HG02938 (cell line): Measurements from ENCODE around the gene HS2ST1.
"Not testable (repeated sequence)": the region's sequence is repeated elsewhere in the genome, so short reads cannot be mapped to it uniquely, and the experiment has no call there.

Experiments used
- ATAC-seq: cut with Tn5 transposase; IDR thresholded peaks from one replicate; pipeline ENCODE4 v1.9.1; 2021; ENCODE audit warnings: mild to moderate bottlenecking, moderate library complexity; ENCODE audit not compliant: unreplicated experiment

The HS2ST1 gene

GRCh38 chr1:86924324-86924960, 10.0 kb downstream of the HS2ST1 start:
- ATAC-seq, result no peak

GRCh38 chr1:86925742-86926141, 11.3 kb downstream of the HS2ST1 start:
- no peak for ATAC-seq

DNA sequence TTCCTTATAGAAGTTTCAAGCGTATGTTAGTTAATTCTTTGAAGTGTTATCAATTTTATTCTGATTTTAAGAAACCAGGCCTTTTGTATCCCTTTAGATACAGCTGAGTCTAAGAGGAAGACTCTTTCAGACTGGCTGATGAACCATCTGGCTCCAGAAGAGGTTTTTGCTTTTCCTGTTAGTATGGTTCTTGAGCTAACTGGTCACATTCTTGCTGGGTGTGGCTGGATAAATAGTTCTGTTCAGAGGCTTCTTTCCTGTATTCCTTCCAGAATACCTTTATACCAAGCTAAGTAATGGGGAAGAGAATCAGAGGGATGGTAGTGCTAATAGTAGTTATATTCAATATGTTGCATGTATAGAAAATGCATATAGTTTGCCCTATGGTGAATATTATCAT, 12.4 kb downstream of the HS2ST1 start:
- ATAC-seq, result no peak

GRCh38 chr1:86928819-86929218, 14.4 kb downstream of the HS2ST1 start:
- no peak for ATAC-seq

GRCh38 chr1:86933051-86933450, 18.6 kb downstream of the HS2ST1 start:
- ATAC-seq, result no peak

DNA sequence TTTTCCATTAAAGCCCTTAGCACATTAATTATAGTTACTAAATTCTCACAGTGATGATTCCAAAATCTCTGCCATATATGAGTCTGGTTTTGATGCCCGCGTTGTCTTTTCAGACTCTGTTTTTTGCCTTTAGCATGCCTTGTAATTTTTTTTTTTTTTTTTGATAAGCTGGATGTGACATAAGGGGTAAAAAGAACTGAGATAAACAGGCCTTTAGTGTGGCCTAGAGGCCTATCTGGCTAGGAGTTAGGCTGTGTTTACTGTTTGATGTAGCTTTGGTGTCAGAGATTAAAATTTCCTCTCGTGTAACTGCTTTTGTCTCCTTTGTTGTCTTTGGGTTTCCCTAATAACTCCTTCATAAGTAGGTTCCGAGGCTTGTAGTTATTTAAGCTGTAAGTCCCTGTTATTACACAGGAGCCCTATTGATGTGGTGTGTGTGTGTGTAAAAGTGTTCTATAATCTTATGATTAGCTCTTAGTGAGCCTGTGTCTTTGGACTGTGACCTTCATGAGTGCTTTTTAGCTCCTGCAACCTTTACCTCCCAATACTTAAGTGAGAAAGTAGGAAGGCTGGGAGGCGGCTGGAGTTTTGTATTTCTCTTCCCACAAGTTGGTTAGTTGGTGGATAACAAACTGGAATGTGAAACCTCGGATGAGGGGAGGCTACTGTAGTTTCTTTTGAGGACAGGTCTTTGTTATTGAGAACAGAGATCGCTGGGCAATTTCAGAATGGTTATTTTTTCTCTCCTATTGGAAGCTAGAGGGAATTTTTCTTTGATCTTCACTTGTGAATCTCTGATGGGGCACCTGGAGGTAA, 19.3 kb downstream of the HS2ST1 start:
- no peak for ATAC-seq

- no peak for ATAC-seq
Measured at GRCh38 chr1:86938450-86938849, 24.0 kb downstream of the HS2ST1 start.

- no peak for ATAC-seq
Measured at GRCh38 chr1:86938855-86939254, 24.4 kb downstream of the HS2ST1 start.

GRCh38 chr1:86939406-86939805, 25.0 kb downstream of the HS2ST1 start:
- no peak for ATAC-seq

DNA sequence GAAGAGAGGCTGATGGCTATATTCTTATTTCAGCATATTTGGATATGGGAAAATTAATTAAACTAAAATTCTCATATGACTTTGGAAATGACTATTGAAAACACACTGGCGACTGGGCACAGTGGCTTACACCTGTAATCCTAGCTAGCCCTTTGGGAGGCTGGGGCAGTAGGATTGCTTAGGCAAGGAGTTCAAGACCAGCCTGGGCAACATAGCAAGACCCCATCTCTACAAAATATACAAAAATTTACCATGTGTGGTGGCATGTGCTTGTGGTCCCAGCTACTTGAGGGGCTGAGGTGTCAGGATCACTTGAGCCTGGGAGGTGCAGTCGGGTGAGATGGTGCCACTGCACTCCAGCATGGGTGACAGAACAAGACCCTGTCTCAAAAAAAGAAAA, 26.2 kb downstream of the HS2ST1 start:
- ATAC-seq, result no peak

GRCh38 chr1:86942042-86942441, 27.6 kb downstream of the HS2ST1 start:
- no peak for ATAC-seq

DNA sequence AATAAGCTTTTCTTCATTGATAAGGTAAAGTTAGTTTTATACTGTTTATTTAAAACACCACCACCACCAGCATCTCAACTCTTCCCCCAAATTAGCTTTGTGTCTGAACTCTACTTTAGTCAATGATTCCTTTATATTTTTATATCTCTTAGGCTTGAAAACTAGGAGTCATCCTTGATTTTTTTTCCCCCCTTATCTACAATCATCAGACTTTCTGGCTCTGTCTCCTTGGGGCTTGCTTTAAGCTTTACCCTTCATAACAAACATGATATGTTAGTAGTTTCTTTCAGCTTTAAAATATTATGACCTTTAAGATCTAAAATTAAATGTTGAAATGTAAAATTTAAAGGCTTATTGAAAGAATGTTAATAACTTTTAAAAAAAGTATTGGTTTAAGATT, 28.3 kb downstream of the HS2ST1 start:
- no peak for ATAC-seq

- no peak for ATAC-seq
Measured at GRCh38 chr1:86948212-86948611, 33.8 kb downstream of the HS2ST1 start.

- ATAC-seq, result no peak
Measured at GRCh38 chr1:86950712-86951419, 36.4 kb downstream of the HS2ST1 start.

DNA sequence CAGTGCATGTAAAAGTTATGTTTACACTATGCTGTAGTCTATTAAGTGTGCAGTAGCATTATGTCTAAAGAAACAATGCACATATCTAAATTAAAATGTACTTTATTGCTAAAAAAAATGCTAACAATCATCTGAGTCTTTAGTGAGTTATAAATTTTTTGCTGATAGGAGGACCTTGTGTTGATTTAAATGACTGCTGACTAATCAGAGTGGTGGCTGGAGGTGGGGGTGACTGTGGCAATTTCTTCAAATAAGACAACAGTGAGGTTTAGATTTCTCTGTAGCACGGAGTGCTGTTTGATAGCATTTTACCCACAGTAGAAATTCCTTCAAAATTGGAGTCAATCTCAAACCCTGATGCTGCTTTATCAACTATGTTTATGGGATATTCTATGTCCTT, 37.0 kb downstream of the HS2ST1 start:
- no peak for ATAC-seq

GRCh38 chr1:86953167-86953566, 38.7 kb downstream of the HS2ST1 start:
- ATAC-seq, result no peak

DNA sequence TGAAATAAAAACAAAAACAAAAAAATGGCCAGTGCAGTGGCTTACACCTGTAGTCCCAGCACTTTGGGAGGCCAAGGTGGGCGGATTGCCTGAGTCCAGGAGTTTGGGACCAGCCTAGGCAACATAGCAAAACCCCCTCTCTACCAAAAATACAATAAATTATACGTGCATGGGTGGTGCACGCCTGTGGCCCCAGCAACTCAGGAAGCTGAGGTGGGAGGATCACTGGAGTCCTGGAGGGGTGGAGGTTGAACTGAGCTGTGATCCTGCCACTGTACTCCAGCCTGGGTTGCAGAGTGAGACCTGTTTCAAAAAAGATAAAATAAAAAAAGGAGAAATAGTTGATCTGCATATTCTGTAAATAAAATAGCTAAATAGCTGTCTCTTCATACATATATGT, 41.2 kb downstream of the HS2ST1 start:
- ATAC-seq, result no peak

- ATAC-seq, result no peak
Measured at GRCh38 chr1:86956221-86956620, 41.8 kb downstream of the HS2ST1 start.

DNA sequence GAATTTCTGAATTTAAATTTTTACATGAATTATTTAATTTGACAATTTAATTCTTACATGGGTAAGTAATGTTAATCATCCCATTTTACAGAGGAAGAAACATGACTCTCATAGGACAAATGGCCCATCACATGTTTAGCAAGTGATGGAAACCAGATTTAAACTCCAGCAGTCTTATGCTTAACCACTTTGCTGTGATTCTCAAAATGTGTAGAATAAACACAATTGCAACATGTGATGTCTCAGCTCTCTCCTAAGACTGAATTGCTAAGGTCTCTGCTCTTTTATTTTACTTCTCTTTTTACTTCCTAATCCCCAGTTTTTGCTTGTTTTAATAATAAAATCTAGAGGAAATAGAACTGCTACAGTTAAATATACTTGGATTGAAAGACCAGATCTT, 42.8 kb downstream of the HS2ST1 start:
- no peak for ATAC-seq

DNA sequence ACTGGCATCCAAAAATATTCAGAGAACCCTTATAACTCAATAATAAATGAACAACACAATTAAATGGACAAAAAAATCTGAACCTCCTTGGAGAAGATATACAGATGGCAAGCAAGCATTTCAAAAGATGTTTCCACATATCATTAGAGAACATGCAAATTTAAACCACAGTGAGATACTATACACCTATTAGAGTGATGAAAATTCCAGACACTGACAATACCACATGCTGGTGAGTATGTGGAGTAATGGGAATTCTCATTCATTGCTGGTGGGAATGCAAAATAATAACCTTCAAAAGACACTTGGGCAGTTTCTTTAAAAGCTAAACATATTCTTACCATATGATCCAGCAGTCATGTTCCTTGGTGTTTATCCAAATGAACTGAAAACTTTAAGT, 46.1 kb downstream of the HS2ST1 start:
- ATAC-seq, result no peak

- not testable (repeated sequence) for ATAC-seq
Measured at GRCh38 chr1:86963841-86964240, 49.4 kb downstream of the HS2ST1 start.
